ENCODE data around the gene CDH13.

CDH13 gene

DNA sequence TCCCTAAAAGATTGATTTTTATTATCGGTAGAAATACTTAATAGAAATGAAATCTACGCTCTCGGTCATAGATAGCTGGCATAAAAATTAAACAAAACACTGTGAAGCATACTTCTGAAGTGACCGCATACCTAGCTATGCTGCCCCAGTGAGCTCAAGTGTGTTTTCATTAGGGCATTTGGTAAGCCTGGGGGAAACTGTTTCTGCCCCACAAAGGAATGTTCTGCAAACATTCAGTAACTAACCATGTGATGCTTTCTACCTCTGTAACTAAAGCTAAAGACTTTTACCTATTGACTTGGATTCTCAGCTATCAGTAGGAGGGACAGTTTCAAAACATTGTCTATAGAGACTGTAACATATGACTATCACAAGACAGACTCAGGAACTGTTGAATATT lies 1087.5 kb downstream of the CDH13 start:
- DNase-seq, result no peak

- DNase-seq, result no peak
Measured at GRCh38 chr16:83715217-83715920, 1088.6 kb downstream of the CDH13 start.

DNA sequence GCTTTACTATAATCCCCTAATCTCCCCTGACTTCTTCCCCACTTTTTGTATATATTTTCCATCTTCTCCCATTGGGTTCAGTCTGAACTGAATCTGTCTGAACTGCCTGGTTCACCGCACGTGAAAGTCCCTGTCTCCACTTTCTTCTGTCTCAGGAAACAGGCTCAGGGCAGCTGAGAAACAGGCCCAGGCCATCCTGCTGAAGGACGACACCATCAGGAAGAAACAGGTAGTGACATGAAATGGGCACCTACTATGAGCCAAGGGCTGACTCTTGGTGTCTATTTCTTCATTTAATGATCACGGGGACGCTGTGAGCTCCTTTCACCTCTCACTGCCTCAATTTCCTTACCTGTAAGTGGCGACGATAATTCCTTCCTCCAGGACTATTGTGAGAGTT lies 1090.5 kb downstream of the CDH13 start:
- DNase-seq, result no peak

- no peak for DNase-seq
Measured at GRCh38 chr16:83717814-83718213, 1091.0 kb downstream of the CDH13 start.

DNA sequence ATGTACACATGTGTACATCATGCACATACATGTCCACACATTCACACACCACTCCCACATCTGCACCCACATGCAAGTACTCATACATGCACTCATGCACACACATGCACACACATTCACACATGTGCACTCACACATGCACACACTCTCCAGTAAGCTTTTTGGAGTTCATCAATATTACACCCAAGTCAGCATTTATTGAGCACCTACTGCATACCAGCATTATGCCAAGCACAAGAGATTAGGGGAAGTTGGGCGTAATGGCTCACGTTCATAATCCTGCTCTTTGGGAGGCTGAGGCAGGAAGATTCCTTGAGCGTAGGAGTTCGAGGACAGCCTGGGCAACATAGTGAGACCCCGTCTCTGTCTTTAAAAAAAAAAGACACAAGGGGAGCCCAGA lies 1093.4 kb downstream of the CDH13 start:
- no peak for DNase-seq

GRCh38 chr16:83720981-83721380 lies 1094.2 kb downstream of the CDH13 start:
- no peak for DNase-seq

DNA sequence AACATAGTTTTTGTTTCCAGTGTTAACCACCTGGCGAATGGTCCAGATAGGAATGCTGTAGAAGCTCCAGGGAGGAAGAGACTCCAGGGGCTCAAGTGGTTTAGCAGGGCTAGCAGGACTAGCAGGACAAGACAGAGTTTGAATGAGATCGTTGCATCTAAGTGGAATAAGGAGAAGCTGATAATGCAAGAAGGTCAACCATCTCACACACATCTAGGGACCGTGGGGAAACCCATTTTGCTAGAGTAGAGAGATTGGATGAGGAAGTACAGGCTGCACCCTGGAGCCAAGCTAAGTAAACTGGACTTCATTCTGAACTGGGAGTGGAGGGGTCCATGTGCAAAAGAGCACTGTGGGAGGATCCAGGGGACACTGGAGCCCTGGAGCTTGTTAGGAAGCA lies 1094.9 kb downstream of the CDH13 start:
- DNase-seq, result no peak

DNA sequence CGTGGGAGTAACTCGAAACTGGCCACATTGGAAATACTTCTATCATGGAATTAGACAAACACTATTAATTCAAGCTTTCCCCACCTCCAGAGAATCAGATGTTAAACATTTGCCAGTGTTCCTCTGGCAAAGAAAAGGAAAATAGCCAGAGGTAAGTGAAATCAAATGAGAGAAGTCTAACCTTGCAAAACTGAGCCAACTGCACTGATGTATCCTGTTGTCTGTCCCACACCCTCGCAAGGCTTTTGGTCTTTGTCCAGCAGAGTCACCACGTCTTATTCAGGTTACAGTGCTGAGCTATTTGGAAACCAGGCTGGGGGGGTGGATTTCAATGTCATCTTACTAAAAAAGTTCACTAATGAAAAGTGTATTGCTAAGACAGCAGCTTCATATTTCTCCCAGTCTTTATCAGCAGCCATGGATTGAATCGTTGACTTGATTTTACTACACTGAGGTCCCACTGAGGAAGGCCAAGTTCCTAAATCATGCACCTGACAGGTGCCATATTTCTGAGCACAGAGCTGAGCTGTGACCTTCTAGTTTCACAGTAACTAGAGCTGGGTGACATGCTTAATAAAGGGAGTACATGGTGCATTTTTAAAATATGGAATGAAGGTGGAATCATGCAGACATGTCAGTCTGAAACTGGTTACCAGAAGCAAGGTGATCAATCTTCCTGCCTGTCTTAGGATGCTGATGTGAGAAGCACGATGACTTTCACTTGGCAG lies 1095.9 kb downstream of the CDH13 start:
- DNase-seq, result no peak

DNA sequence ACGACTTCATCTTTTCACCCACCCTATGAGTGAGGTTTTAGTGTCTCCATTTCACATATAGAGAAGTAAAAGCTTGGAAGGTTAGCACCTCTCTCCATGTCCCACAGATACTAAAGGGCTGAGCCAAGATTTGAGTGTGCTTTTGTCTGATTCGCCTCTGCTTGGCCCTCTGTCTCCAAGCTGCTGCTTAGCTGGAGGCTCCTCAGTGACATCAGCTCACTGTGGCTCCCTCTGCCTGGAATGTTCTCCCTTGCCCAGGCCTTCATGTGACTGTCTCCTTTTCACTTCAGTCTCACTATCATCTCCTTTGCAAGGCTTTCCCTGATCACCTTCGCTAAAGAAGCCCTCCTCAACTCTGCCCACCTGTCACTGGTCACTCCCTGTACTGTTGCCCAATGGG lies 1096.5 kb downstream of the CDH13 start:
- DNase-seq, result no peak

DNA sequence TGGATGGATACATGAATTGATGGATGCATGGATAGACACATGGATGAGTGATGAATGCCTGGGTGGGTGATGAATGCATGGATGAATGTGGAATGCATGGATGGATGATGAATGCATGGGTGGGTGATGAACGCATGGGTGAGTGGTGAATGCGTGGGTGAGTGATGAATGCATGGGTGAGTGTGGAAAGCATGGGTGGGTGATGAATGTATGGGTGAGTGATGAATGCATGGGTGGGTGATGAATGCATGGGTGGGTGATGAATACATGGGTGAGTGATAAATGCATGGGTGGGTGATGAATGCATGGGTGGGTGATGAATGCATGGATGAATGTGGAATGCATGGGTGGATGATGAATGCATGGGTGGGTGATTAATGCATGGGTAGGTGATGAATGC lies 1097.1 kb downstream of the CDH13 start:
- DNase-seq, result no peak

DNA sequence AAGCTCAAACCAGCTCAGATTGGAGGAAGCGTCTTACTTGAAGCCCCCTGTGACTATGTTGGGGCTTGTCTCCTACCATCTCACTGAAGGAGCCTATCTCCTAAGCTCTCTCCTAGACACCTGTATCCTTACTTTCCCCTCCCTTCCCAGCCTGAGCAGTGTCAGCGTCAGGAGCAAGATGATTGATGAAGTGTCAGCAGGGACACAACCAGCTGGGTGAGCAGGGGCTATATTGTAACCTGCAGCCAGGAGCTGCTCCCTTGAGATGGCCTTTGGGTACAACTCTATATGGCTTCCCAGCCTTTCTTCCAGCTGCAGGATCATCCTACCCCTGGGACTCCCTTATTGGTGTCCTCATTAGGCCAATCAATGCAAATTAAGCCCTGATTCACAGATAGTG lies 1097.8 kb downstream of the CDH13 start:
- no peak for DNase-seq

- no peak for DNase-seq
Measured at GRCh38 chr16:83725313-83725712, 1098.5 kb downstream of the CDH13 start.

DNA sequence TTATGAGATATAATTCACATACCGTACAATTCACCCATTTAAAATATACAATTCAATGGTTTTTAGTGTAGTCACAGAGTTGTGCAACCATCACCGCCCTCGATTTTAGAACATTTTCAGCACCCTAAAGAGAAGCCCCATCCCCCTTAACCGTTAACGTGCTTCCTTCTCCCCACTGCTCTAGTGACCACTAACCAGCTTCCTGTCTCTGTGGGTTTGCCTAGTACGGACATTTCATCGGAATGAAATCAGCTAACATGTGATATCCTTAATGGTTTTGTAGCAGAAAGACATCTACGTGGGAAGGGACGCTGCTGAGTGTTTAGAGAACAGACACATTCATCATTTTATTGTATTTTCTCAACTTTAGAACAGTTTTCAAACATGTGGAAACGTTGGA lies 1100.2 kb downstream of the CDH13 start:
- DNase-seq, result no peak

DNA sequence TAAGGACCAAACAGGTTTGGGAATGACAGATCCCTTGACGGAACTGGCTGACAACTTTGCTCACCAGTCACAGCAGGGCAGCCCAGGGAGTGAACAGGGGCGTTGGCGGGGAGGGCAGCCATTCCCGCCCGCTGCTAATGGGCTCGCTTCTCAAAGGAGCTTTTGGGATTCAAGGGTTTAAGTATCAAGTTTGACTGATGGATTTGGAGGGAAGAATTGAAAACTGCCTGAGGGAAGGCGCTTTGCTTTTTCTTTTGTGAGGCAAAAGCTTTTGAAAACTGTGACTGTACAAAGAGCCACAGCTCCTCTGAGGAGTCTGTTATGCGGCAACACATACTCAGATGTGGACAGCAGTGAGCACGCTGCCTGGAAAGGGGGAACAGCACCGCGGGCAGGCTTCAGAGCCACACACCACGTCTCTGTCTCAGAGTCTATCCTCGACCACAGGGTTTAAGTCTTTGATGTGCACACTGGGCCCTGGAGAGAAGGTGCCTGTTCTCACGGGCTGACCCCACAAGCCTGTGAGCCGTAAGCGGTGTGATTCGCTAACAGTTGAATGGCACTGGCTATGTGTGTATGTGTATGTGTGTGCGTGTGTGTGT lies 1101.1 kb downstream of the CDH13 start:
- no peak for DNase-seq

DNA sequence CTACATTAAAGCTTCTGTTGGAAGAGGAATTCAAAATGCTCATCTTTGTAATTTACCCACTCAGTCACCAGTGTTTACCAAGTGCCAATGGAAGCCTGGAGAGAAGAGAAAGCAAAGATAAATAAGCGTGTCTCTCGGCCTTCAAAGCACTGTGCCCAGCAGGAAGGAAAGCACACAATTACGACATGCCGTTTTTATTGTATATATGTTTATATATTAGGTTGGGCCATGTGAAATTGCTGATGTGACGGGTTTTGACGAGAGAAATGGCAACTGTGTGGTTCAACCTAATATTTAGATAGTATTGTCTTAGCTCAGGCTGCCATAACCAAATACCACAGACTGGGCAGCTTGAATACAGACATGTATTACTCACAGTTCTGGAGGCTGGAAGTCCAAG lies 1101.7 kb downstream of the CDH13 start:
- no peak for DNase-seq

GRCh38 chr16:83730812-83731211 lies 1104.0 kb downstream of the CDH13 start:
- DNase-seq, result no peak

DNA sequence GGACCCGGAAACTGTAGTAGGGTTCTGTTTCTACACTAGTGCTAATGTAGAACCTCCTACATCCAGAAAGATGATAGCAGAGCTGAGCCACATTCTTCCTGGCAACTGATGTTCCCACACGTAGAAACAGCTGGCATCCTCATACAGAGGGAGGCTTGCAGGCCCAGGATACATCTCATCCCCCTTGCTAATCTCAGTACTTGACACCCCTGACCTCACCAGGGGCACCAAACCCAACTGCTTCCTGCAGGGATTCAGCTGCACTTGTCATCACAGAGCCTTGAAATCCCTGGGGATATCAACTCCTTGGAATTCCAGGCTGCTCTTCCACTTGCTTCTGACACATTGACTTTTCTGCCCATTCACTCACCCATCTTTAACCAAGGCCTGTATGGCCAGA lies 1105.8 kb downstream of the CDH13 start:
- DNase-seq, result no peak

GRCh38 chr16:83733301-83733700 lies 1106.5 kb downstream of the CDH13 start:
- no peak for DNase-seq

- no peak for DNase-seq
Measured at GRCh38 chr16:83734136-83734535, 1107.4 kb downstream of the CDH13 start.

DNA sequence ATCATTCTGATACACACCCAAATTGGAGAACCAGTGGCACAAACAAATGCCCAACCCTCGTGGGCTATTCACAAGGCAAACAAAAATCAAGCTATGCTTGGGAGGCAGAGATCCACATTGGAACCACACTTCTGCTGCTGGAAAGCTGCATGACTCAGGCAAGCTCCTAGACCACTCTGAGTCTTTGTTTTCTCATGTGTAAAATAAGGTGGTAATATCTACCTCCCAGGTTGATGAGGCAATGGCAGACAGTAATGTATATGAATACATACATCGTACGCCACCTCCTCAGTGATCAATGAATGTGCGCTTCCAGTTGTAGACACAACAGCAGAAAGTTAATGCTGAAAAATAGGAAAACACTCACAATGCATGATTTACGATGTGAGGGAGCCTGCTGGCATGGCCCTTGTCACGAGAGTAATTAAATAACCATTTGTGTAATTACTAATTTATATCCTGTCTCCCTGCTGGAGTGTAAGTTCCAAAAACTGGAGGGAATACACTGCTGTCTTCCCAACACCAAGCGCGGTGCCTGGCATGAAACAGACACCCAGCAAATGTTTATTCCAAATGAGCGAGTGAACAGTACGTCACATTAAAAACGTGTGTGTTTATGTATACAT lies 1111.1 kb downstream of the CDH13 start:
- DNase-seq, result no peak

- no peak for DNase-seq
Measured at GRCh38 chr16:83738923-83739503, 1112.2 kb downstream of the CDH13 start.

GRCh38 chr16:83742124-83742899 lies 1115.5 kb downstream of the CDH13 start:
- no peak for DNase-seq

DNA sequence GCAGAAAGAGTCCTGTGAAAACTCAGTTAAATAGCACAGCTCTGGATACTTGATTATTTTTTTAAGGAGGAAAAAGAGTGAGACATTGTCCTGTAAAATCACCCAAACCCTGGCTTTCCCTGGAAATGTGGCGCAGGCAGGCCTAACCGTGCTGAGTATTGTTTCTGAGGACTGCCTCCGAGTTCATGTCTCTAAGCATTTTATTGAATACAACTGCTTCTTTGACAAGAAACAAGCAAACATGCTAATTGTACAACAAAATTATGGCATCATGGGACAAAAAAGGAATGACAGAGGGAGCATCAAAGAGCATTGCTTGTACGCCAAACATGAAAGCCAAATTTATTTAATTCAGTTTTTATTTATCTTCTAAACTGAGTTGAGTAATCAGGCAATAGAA lies 1116.5 kb downstream of the CDH13 start:
- no peak for DNase-seq
